ENCODE data around the gene KLF1.

DNA sequence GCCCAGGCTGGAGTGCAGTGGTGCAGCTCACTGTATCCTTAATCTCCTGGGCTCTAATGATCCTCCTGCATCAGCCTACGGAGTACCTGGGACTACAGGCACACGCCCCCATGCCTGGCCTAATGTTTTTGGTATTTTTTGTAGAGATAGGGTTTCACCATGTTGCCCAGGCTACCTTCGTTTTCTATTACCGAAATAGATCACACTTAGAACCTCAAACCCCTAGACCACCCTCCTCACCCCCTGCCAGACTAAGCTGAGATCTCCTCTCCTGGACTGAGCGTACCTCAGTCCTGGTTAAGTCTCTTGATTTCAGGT lies 391 bp downstream of the KLF1 start:
- TF ChIP-seq CTCF (IDR thresholded peaks at IDR 0.05), result no peak
- no peak for TF ChIP-seq POLR2A (IDR thresholded peaks at IDR 0.05)
- TF ChIP-seq POLR2AphosphoS5 (IDR thresholded peaks at IDR 0.05), result no peak

All from upper lobe of left lung (tissue), 4 donors.